GM12878 (cell line): ENCODE data around the gene ARHGAP6. TPM values are rescaled to one million over a fixed set of nuclear protein-coding genes. Genes with fewer than 3 reads are reported as not detected.

ENCODE experiments used
- ATAC-seq: fragments of 200-7000 bp; cut with Tn5 transposase; 3 replicates; pipeline ENCODE4 v1.9.1; 2020; ENCODE audit warnings: mild to moderate bottlenecking, moderate library complexity
- BruUV-seq: library from RNA; stranded (reverse); fragments of 400-500 nt; replicated peaks from 2 replicates; lab custom pipeline; 2021; lab: Mats Ljungman, UMichigan
- CTCF ChIA-PET: fragments of 300-600 bp; sonication (Branson Sonifier 250); formaldehyde crosslinking; extraction: SDS; loops from one replicate; lab custom pipeline; 2021; ENCODE audit warnings: inconsistent platforms; lab: Yijun Ruan, JAX
- POLR2A ChIA-PET: fragments of 350-600 bp; formaldehyde crosslinking; extraction: SDS; loops from one replicate; lab custom pipeline; 2021; ENCODE audit warnings: inconsistent platforms; lab: Charles Lee
- RAD21 ChIA-PET: fragments of 300-600 bp; sonication (Branson Sonifier 250); formaldehyde crosslinking; loops from one replicate; lab custom pipeline; 2023; ENCODE audit warnings: antibody characterized with exemption; ENCODE audit not compliant: unreplicated experiment; lab: Charles Lee
- SMC1A ChIA-PET: fragments of 300-600 bp; sonication (Branson Sonifier 250); formaldehyde crosslinking; loops from one replicate; lab custom pipeline; 2023; ENCODE audit not compliant: unreplicated experiment, uncharacterized antibody; lab: Charles Lee
- DNase-seq: peaks from one replicate; pipeline ENCODE4 v3.0.0-alpha.2; 2011; ENCODE audit warnings: low read depth, low spot score
- FAIRE-seq: peaks from 3 replicates; lab custom pipeline; 2011; peaks lifted over from hg19 to GRCh38; lab: Jason Lieb, UNC
- H2AFZ ChIP-seq: 2 replicates; pipeline ENCODE4 v1.6.0; 2011; ENCODE audit warnings: low read depth, low read length, control low read depth; ENCODE audit not compliant: control insufficient read depth
- H3K27ac ChIP-seq: 2 replicates; pipeline ENCODE4 v1.5.1; 2011; ENCODE audit warnings: control low read depth; ENCODE audit not compliant: control insufficient read depth, insufficient read depth
- H3K27me3 ChIP-seq, 2 experiments: replicated peaks in 1 of 2; 2 replicates each; pipeline versions ENCODE4 v1.6.0 to v1.6.1; 2011; ENCODE audit warnings: low read length in 1 of 2; ENCODE audit not compliant: control insufficient read depth in 2 of 2, insufficient read depth in 2 of 2
- H3K36me3 ChIP-seq, 2 experiments: 2 replicates each; pipeline ENCODE4 v1.5.1; 2011; ENCODE audit warnings: low read length in 1 of 2; ENCODE audit not compliant: control insufficient read depth in 2 of 2, insufficient read depth in 2 of 2
- H3K4me1 ChIP-seq: 2 replicates; pipeline ENCODE4 v1.6.1; 2011; ENCODE audit warnings: mild to moderate bottlenecking, low read length, moderate library complexity, mixed read lengths; ENCODE audit not compliant: control insufficient read depth, insufficient read depth
- H3K4me2 ChIP-seq: 2 replicates; pipeline ENCODE4 v1.6.0; 2011; ENCODE audit warnings: control low read depth; ENCODE audit not compliant: control insufficient read depth, insufficient read depth
- H3K4me3 ChIP-seq: fragments of 200-600 bp; sonication (generic); 2 replicates; pipeline ENCODE4 v1.5.1; 2016
- H3K79me2 ChIP-seq: 2 replicates; pipeline ENCODE4 v1.6.0; 2011; ENCODE audit warnings: low read length; ENCODE audit not compliant: control insufficient read depth, insufficient read depth
- H3K9ac ChIP-seq: 2 replicates; pipeline ENCODE4 v1.8.0; 2011; ENCODE audit warnings: low read length, control low read depth, mixed read lengths; ENCODE audit not compliant: control insufficient read depth, insufficient read depth
- H3K9me3 ChIP-seq: replicated peaks from 3 replicates; pipeline ENCODE4 v1.5.1; 2011; ENCODE audit warnings: mild to moderate bottlenecking, low read length; ENCODE audit not compliant: control insufficient read depth, insufficient read depth
- H4K20me1 ChIP-seq: 2 replicates; pipeline ENCODE4 v1.6.0; 2011; ENCODE audit not compliant: control insufficient read depth, insufficient read depth
- JUND ChIP-seq: IDR thresholded peaks from 2 replicates; pipeline ENCODE4 v1.6.1; 2012; ENCODE audit warnings: low read depth, mild to moderate bottlenecking, low read length, improper control_type of control experiment, moderate library complexity
- LARP7 ChIP-seq: fragments of 450-650 bp; IDR thresholded peaks from 2 replicates; pipeline ENCODE4 v1.6.1; 2017; ENCODE audit warnings: mild to moderate bottlenecking
- POLR2A ChIP-seq: IDR thresholded peaks from 2 replicates; pipeline ENCODE4 v1.6.1; 2011; ENCODE audit warnings: low read depth, mild to moderate bottlenecking, low read length
- POLR2AphosphoS5 ChIP-seq: IDR thresholded peaks from 2 replicates; pipeline ENCODE4 v1.6.1; 2011; ENCODE audit warnings: mild to moderate bottlenecking, low read length, inconsistent platforms
- RUNX3 ChIP-seq: IDR thresholded peaks from 2 replicates; pipeline ENCODE4 v1.6.1; 2012; ENCODE audit warnings: low read length, inconsistent platforms
- WGBS: methylation state at CpG from one replicate; pipeline ENCODE4 v1.1.6; 2016; ENCODE audit warnings: low lambda C conversion rate; ENCODE audit not compliant: insufficient replicate concordance, insufficient coverage; ENCODE audit errors: missing lambda C conversion rate; 5-methylcytosine and 5-hydroxymethylcytosine counted together
- in situ Hi-C: fragments of 300-500 bp; cut with MboI; formaldehyde crosslinking; loops from 9 replicates; pipeline ENCODE4 v1.14.3; 2018; ENCODE audit warnings: mixed read lengths
- intact Hi-C: fragments of 100-400 bp; cut with micrococcal nuclease; formaldehyde crosslinking; loops from one replicate; pipeline ENCODE4 v1.14.2; 2022; ENCODE audit not compliant: unreplicated experiment
- polyA plus RNA-seq, 11 experiments: library from polyadenylated mRNA; depleted of rRNA in 4 of 11; unstranded in 6 of 11; stranded (reverse) in 5 of 11; fragments of >200 nt; fragmentation: Nextera tagmentation in 4 of 11; fragmentation: Illumina TruSeq in 1 of 11; extraction: Ambion mirVana in 4 of 11; extraction: Trizol in 1 of 11; gene quantifications; 1 replicate in 1 of 11; 2 replicates in 10 of 11; pipeline versions ENCODE4 v1.2.1 to v1.2.3, GENCODE V29; 2011 to 2016; ENCODE audit warnings: inconsistent platforms in 2 of 11, missing spikeins in 2 of 11, low read depth in 1 of 11
- total RNA-seq, 4 experiments: library from RNA; depleted of rRNA in 3 of 4; stranded (reverse); fragments of >200 nt in 3 of 4; fragmentation: Illumina TruSeq in 1 of 4; extraction: Trizol in 1 of 4; gene quantifications; 2 replicates each; pipeline versions ENCODE4 v1.2.1 to v1.2.3, GENCODE V29; 2013 to 2021
- TF ChIP-seq, protein P1 (sequence below): IDR thresholded peaks from 2 replicates; pipeline ENCODE4 v1.6.1; 2012; ENCODE audit warnings: low read depth, low read length, improper control_type of control experiment
- TF ChIP-seq, protein P2 (sequence below): fragments of 450-650 bp; IDR thresholded peaks from 2 replicates; pipeline ENCODE4 v1.6.1; 2018; ENCODE audit warnings: mild to moderate bottlenecking, low read depth, moderate library complexity; ENCODE audit not compliant: partially characterized antibody

Gene ARHGAP6
- total and polyA plus RNA-seq, 10 of the 15 experiments (the other 5 are each of a cell fraction or from before 2014, with no cell fraction given): 0.20 to 1.8 (median 0.76) TPM

DNA sequence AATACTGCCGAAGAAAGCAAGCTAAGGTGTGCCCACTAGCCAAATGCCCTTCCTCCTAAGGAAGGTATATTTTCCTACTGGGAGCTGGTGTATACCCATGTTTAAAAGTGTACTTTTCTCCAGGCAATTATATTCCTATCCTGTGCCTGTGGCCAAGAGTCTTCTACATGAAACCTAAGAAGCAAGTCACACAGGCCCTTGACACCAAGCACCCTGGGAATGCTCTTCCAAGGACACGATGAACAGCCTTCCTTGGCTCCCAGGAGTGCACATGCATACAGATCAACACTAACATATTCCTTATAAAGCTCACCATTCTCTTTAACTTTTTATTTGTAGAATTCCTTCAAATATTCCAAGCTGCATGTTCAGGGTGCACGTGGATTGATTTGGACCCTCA is 17.3 kb upstream of the ARHGAP6 start:
- H3K27me3 ChIP-seq: no peaks in the 10 kb centered on the region
- SMC1A ChIA-PET: no interaction called here
- no peak overlapping the region for H3K4me3 ChIP-seq
- no peaks in the 10 kb centered on the region for H3K9me3 ChIP-seq
- in situ Hi-C loops (no loop called here), intact Hi-C loops (no loop called here)
- BruUV-seq: no TSS peak
- no peaks in the 10 kb centered on the region for H4K20me1 ChIP-seq
- ATAC-seq: no peak
- POLR2A ChIA-PET: no interaction called here
- TF ChIP-seq RUNX3 (no peak), JUND (no peak), POLR2A (no peak), POLR2AphosphoS5 (no peak), LARP7 (no peak)
- TF ChIP-seq, protein P1, sequence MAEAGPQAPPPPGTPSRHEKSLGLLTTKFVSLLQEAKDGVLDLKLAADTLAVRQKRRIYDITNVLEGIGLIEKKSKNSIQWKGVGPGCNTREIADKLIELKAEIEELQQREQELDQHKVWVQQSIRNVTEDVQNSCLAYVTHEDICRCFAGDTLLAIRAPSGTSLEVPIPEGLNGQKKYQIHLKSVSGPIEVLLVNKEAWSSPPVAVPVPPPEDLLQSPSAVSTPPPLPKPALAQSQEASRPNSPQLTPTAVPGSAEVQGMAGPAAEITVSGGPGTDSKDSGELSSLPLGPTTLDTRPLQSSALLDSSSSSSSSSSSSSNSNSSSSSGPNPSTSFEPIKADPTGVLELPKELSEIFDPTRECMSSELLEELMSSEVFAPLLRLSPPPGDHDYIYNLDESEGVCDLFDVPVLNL: no peak
- TF ChIP-seq, protein P2, sequence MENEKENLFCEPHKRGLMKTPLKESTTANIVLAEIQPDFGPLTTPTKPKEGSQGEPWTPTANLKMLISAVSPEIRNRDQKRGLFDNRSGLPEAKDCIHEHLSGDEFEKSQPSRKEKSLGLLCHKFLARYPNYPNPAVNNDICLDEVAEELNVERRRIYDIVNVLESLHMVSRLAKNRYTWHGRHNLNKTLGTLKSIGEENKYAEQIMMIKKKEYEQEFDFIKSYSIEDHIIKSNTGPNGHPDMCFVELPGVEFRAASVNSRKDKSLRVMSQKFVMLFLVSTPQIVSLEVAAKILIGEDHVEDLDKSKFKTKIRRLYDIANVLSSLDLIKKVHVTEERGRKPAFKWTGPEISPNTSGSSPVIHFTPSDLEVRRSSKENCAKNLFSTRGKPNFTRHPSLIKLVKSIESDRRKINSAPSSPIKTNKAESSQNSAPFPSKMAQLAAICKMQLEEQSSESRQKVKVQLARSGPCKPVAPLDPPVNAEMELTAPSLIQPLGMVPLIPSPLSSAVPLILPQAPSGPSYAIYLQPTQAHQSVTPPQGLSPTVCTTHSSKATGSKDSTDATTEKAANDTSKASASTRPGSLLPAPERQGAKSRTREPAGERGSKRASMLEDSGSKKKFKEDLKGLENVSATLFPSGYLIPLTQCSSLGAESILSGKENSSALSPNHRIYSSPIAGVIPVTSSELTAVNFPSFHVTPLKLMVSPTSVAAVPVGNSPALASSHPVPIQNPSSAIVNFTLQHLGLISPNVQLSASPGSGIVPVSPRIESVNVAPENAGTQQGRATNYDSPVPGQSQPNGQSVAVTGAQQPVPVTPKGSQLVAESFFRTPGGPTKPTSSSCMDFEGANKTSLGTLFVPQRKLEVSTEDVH: no peak
- RAD21 ChIA-PET: interaction anchor here (0.6 kb wide), 1 partner anchor 53 kb away, joined by 3 read pairs; no protein-coding TSS in a partner anchor
- DNase-seq: no peak
- no peak overlapping the region for H3K4me2 ChIP-seq
- WGBS: 59% methylated on average over 3 of the region's 3 CpGs
- no peaks in the 10 kb centered on the region for H3K4me1 ChIP-seq
- no peak for FAIRE-seq
- CTCF ChIA-PET: no interaction called here
- H3K27ac ChIP-seq: no peak overlapping the region
- no peak overlapping the region for H3K9ac ChIP-seq
- H3K36me3 ChIP-seq: no peaks in the 10 kb centered on the region
- H2AFZ ChIP-seq: no peak overlapping the region
- no peaks in the 10 kb centered on the region for H3K79me2 ChIP-seq
